Kidney epithelial cell (primary cell): ENCODE results near the gene AGAP3. TPM values are rescaled to one million over a fixed set of nuclear protein-coding genes. Genes with fewer than 3 reads are reported as not detected.

Experiments
- DNase-seq: peaks from one replicate; pipeline ENCODE4 v3.0.0-alpha.2; 2010; ENCODE audit warnings: low read depth
- H3K27me3 ChIP-seq: 2 replicates; pipeline ENCODE4 v1.6.0; 2011; ENCODE audit warnings: low read length; ENCODE audit not compliant: control insufficient read depth, insufficient read depth
- H3K36me3 ChIP-seq: 2 replicates; pipeline ENCODE4 v1.5.1; 2011; ENCODE audit warnings: low read length; ENCODE audit not compliant: control insufficient read depth, insufficient read depth
- H3K4me3 ChIP-seq: 2 replicates; pipeline ENCODE4 v1.5.1; 2011; ENCODE audit warnings: low read depth, mild to moderate bottlenecking, control low read depth, low read length
- CTCF ChIP-seq: IDR thresholded peaks from 2 replicates; pipeline ENCODE4 v1.5.1; 2011; ENCODE audit warnings: mild to moderate bottlenecking, moderate library complexity, low read length, control low read depth, inconsistent platforms; ENCODE audit not compliant: insufficient read depth, poor library complexity, severe bottlenecking
- total RNA-seq: library from RNA; depleted of rRNA; stranded (reverse); fragments of >200 nt; gene quantifications from 2 replicates; pipeline ENCODE4 v1.2.3, GENCODE V29; 2015

AGAP3 gene
- total RNA-seq, 1 donor from 2014 or later: 77.4 TPM

GRCh38 chr7:151150388-151150787 lies 64.1 kb downstream of the AGAP3 start:
- DNase-seq: no peak
- H3K36me3 ChIP-seq: no peaks in the 10 kb centered on the region
- no peak overlapping the region for H3K4me3 ChIP-seq
- no peak for TF ChIP-seq CTCF
- peaks cover 34% of the 10 kb centered on the region for H3K27me3 ChIP-seq

- TF ChIP-seq CTCF: peak; percentile 15
- no peak overlapping the region for H3K4me3 ChIP-seq
- no peak for DNase-seq
- peaks cover 35% of the 10 kb centered on the region for H3K27me3 ChIP-seq
- H3K36me3 ChIP-seq: no peaks in the 10 kb centered on the region
Observed at GRCh38 chr7:151152643-151153513, 66.6 kb downstream of the AGAP3 start.

GRCh38 chr7:151157645-151158329 lies 71.5 kb downstream of the AGAP3 start:
- no peak for TF ChIP-seq CTCF
- no peak for DNase-seq
- Histone ChIP-seq H3K36me3 (no peaks in the 10 kb centered on the region), H3K27me3 (peaks cover 5% of the 10 kb centered on the region), H3K4me3 (no peak overlapping the region)

- Histone ChIP-seq H3K4me3 (no peak overlapping the region), H3K27me3 (peaks cover 23% of the 10 kb centered on the region)
Observed at GRCh38 chr7:151161757-151162156, 75.5 kb downstream of the AGAP3 start.

GRCh38 chr7:151166629-151167196 lies 80.4 kb downstream of the AGAP3 start:
- Histone ChIP-seq H3K36me3 (no peaks in the 10 kb centered on the region), H3K27me3 (peaks cover 56% of the 10 kb centered on the region), H3K4me3 (no peak overlapping the region)
- no peak for TF ChIP-seq CTCF
- no peak for DNase-seq

More at GRCh38 chr7:151161757-151162156, 75.5 kb downstream of the AGAP3 start:
- H3K36me3 ChIP-seq: no peaks in the 10 kb centered on the region
- DNase-seq: no peak
- no peak for TF ChIP-seq CTCF
